ENCODE data around the gene ZNF135. TPM values are rescaled to one million over a fixed set of nuclear protein-coding genes. Genes with fewer than 3 reads are reported as not detected.

ZNF135 gene
- total RNA-seq, 4 donors from 2014 or later, result 1.1 to 6.2 (median 3.4) TPM

- no peak for TF ChIP-seq CTCF (IDR thresholded peaks at IDR 0.05; ENCODE audit: low read depth)
These were observed 36.8 kb upstream of the ZNF135 start for GRCh38 chr19:58022283-58022660.

- TF ChIP-seq CTCF (IDR thresholded peaks at IDR 0.05; ENCODE audit: low read depth), result no peak
These were observed 34.4 kb upstream of the ZNF135 start for GRCh38 chr19:58024661-58025060.

- TF ChIP-seq CTCF (IDR thresholded peaks at IDR 0.05; ENCODE audit: low read depth), result no peak
These were observed 25.2 kb upstream of the ZNF135 start, which contains the start of gene ZSCAN1 for GRCh38 chr19:58033741-58034476. TSS of gene ZSCAN1 (plus strand) at chr19:58034025. CDS start at chr19:58037837, 3,812 bp downstream.

- TF ChIP-seq CTCF (IDR thresholded peaks at IDR 0.05; ENCODE audit: low read depth), result no peak
These were observed 24.6 kb upstream of the ZNF135 start for GRCh38 chr19:58034477-58034793.

- TF ChIP-seq CTCF (IDR thresholded peaks at IDR 0.05; ENCODE audit: low read depth), result no peak
These were observed 23.2 kb upstream of the ZNF135 start for GRCh38 chr19:58035863-58036262.

- TF ChIP-seq CTCF (IDR thresholded peaks at IDR 0.05; ENCODE audit: low read depth), result no peak
These were observed 21.0 kb upstream of the ZNF135 start for GRCh38 chr19:58037927-58038687.

- TF ChIP-seq CTCF (IDR thresholded peaks at IDR 0.05; ENCODE audit: low read depth), result no peak
These were observed 20.3 kb upstream of the ZNF135 start for GRCh38 chr19:58038688-58039204.
